ENCODE data around the gene SCN10A.

SCN10A gene

GRCh38 chr3:38827791-38828190 is 11.8 kb upstream of the SCN10A start:
- Histone ChIP-seq H3K9me3 (ENCODE audit: severe bottlenecking) (no peaks in the 10 kb centered on the region), H3K27me3 (ENCODE audit: insufficient read depth, low read depth, severe bottlenecking) (peaks cover 45% of the 10 kb centered on the region), H3K4me3 (ENCODE audit: low read depth, low read length) (no peak overlapping the region), H3K27ac (no peak overlapping the region), H3K36me3 (no peaks in the 10 kb centered on the region)
- DNase-seq, result no peak
- TF ChIP-seq, protein P1, sequence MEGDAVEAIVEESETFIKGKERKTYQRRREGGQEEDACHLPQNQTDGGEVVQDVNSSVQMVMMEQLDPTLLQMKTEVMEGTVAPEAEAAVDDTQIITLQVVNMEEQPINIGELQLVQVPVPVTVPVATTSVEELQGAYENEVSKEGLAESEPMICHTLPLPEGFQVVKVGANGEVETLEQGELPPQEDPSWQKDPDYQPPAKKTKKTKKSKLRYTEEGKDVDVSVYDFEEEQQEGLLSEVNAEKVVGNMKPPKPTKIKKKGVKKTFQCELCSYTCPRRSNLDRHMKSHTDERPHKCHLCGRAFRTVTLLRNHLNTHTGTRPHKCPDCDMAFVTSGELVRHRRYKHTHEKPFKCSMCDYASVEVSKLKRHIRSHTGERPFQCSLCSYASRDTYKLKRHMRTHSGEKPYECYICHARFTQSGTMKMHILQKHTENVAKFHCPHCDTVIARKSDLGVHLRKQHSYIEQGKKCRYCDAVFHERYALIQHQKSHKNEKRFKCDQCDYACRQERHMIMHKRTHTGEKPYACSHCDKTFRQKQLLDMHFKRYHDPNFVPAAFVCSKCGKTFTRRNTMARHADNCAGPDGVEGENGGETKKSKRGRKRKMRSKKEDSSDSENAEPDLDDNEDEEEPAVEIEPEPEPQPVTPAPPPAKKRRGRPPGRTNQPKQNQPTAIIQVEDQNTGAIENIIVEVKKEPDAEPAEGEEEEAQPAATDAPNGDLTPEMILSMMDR (IDR thresholded peaks at IDR 0.05; ENCODE audit: low read depth, low read length), result no peak

- Histone ChIP-seq H3K9me3 (ENCODE audit: severe bottlenecking) (no peaks in the 10 kb centered on the region), H3K36me3 (no peaks in the 10 kb centered on the region), H3K27ac (no peak overlapping the region), H3K27me3 (ENCODE audit: insufficient read depth, low read depth, severe bottlenecking) (peaks cover 61% of the 10 kb centered on the region), H3K4me3 (ENCODE audit: low read depth, low read length) (no peak overlapping the region)
- TF ChIP-seq, protein P1 (IDR thresholded peaks at IDR 0.05; ENCODE audit: low read depth, low read length), result no peak
- DNase-seq, result no peak
These were observed 10.0 kb upstream of the SCN10A start for GRCh38 chr3:38826001-38826400.

- TF ChIP-seq, protein P1 (IDR thresholded peaks at IDR 0.05; ENCODE audit: low read depth, low read length), result no peak
- no peak overlapping the region for H3K4me3 ChIP-seq (ENCODE audit: low read depth, low read length)
- H3K27me3 ChIP-seq (ENCODE audit: insufficient read depth, low read depth, severe bottlenecking), result peaks cover 69% of the 10 kb centered on the region
- no peaks in the 10 kb centered on the region for H3K9me3 ChIP-seq (ENCODE audit: severe bottlenecking)
- no peak for DNase-seq
- H3K36me3 ChIP-seq, result no peaks in the 10 kb centered on the region
- no peak overlapping the region for H3K27ac ChIP-seq
These were observed 8.3 kb upstream of the SCN10A start for GRCh38 chr3:38824349-38824748.

- Histone ChIP-seq H3K4me3 (ENCODE audit: low read depth, low read length) (no peak overlapping the region), H3K27ac (no peak overlapping the region), H3K9me3 (ENCODE audit: severe bottlenecking) (no peaks in the 10 kb centered on the region), H3K36me3 (no peaks in the 10 kb centered on the region), H3K27me3 (ENCODE audit: insufficient read depth, low read depth, severe bottlenecking) (peaks cover 70% of the 10 kb centered on the region)
- DNase-seq, result no peak
- TF ChIP-seq, protein P1 (IDR thresholded peaks at IDR 0.05; ENCODE audit: low read depth, low read length), result no peak
These were observed 7.7 kb upstream of the SCN10A start for GRCh38 chr3:38823722-38824121.

DNA sequence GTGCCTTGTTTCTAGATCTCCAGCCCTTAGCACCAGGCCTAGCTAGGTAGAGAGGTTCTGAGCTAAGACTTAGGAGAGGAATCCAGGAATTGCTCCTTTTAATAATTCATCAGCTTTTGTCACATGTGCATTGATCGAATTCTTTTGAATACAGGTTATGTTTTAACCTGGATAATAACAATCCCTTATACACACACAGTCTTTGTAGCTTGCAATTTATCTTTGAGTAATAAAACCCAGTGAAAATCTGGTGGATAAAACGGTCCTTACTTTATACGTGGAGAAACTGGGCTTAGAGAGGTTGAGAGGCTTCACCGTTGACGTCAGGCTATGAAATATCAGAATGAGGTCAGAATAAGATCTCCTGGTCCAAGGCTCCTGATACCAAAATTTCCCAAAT is 7.2 kb upstream of the SCN10A start:
- TF ChIP-seq, protein P1 (IDR thresholded peaks at IDR 0.05; ENCODE audit: low read depth, low read length), result no peak
- H3K27ac ChIP-seq, result no peak overlapping the region
- H3K27me3 ChIP-seq (ENCODE audit: insufficient read depth, low read depth, severe bottlenecking), result peaks cover 66% of the 10 kb centered on the region
- H3K9me3 ChIP-seq (ENCODE audit: severe bottlenecking), result no peaks in the 10 kb centered on the region
- DNase-seq, result no peak
- no peak overlapping the region for H3K4me3 ChIP-seq (ENCODE audit: low read depth, low read length)
- H3K36me3 ChIP-seq, result no peaks in the 10 kb centered on the region

DNA sequence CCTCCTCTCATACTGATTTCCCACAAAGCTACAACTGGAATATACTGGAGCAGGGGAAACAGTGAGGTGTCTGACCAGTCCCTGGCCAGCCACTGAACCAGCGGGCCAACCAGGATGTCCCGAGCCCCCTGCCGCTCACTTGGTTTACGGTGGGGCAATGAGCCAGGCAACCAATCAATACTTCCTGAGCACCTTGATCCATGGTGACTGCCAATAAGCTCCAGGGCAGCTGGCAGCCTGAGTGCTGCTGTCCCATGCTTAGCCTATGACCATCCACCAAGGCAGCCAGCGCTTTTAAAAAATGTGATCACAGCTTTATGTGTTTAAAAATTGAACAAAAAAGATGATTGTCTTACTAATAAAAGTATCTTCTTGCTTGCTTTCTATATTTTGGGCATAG is 4.2 kb downstream of the SCN10A start:
- H3K9me3 ChIP-seq (ENCODE audit: severe bottlenecking), result no peaks in the 10 kb centered on the region
- H3K36me3 ChIP-seq, result no peaks in the 10 kb centered on the region
- DNase-seq, result no peak
- H3K27ac ChIP-seq, result no peak overlapping the region
- TF ChIP-seq, protein P1 (IDR thresholded peaks at IDR 0.05; ENCODE audit: low read depth, low read length), result no peak
- H3K4me3 ChIP-seq (ENCODE audit: low read depth, low read length), result no peak overlapping the region
- H3K27me3 ChIP-seq (ENCODE audit: insufficient read depth, low read depth, severe bottlenecking), result peaks cover 32% of the 10 kb centered on the region
